IPS-11a (cell line): ENCODE measurements around the gene HPS4.

ENCODE experiments used
- H3K4me3 ChIP-seq: one replicate; pipeline ENCODE4 v1.5.1; 2013; ENCODE audit warnings: low read depth, low read length, control low read depth

The HPS4 gene

DNA sequence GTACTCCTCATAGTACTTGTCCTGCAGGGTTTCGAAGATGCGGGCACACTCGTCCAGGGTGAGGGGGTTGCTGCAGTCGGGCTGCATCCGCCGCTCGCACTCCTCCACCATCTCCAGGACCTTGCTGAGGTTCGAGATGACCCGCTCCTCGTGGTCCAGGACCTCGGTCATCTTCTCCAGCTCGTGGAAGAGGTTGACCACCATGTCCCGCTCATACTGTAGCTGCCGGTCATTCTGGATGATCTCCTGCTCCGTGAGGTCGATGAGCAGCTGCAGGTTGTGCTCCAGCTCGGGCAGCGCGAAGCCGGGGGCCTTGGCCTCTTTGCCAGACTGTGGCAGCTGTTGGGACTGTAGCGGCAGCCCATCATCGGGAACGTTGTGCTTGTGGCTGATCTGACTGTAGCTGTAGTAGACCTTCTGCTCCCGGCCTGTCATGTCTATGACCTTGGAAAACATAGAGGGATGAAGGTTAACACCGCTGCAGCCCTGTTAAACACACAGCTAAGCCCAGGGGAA, 15.7 kb upstream of the HPS4 start:
- no peak overlapping the region for H3K4me3 ChIP-seq

DNA sequence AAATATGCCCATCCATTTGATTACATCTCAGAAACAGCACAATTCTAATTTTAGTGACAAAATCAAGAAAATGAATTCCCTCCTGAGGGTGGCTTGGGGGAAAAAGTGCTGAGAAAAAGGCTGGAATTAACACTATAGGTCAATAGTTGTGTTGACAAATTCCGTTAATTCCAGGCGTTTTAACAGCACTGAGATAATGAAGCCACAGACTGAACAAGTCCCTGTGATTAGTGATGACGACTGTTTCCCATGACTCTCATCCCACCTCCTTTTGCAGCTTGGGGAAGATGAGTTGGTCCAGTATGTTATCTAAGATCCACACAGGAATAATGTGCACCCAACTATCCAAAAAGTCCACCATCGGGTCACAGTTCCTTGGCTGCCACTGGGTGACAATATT, 12.9 kb upstream of the HPS4 start:
- no peak overlapping the region for H3K4me3 ChIP-seq

DNA sequence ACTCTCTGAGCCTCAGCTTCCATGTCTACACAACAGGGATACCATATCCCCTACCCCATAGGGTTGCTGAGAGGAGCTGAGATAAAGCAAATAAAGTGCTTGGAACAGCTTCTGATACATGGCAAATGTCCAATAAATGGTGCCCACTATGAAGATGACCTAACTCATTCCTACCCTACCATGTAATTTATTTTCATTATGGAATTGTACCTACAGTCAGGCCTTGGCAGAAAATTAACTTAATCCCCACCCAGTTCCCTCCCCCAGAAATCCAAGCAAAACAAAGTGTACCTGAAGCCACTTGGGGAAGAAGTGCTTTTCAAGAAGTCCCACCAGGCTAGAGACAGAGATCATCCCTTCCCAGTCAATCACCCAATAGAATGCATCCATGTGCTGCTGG, 10.9 kb upstream of the HPS4 start:
- H3K4me3 ChIP-seq, result no peak overlapping the region

DNA sequence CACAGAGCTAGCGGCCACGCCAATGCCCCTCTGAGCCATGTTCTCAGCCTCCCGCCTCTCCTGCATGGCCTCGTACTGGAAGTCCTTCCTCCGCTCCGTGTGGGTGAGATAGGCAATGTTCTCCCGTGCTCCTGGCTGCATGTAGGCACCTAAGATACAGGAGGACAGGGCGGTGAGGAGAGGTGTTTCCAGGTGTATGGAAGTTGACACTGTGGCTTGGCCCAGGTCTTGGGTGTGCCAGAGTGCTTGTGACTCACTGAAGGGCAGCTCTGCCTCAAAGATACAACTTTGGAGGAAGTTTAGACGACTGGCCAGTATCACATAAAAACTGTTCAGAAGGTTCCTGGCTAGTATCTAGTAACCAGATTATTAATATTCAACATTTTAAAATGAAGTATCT, 8.6 kb upstream of the HPS4 start:
- H3K4me3 ChIP-seq, result no peak overlapping the region

DNA sequence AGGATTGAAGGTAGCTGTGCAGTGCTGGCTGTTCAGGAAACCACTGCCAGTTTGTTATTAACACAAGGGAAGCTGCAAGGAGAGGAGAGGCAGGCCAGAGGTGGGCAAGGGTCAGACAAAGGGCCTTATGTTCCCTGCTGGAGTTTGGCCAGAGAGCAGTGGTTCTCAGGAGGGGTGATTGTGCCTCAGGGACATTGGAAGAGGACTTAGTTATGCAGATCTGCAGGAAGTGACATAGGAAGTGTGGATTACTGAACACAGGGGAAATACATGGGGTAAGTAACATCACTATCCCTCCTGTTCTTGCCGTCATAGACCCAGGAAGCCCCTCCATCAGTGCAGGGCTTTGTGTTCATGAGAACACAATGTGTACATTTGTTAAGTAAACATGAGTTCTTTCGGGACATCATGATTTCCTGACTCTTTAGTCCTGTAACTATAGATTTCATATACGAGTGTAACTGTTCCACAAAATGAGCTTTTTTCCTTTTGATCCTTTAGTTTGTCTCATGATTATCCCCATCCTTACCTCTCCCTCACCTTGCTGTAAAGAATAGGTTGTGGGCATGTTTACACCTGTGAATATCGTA, 6.0 kb upstream of the HPS4 start:
- H3K4me3 ChIP-seq, result no peak overlapping the region

DNA sequence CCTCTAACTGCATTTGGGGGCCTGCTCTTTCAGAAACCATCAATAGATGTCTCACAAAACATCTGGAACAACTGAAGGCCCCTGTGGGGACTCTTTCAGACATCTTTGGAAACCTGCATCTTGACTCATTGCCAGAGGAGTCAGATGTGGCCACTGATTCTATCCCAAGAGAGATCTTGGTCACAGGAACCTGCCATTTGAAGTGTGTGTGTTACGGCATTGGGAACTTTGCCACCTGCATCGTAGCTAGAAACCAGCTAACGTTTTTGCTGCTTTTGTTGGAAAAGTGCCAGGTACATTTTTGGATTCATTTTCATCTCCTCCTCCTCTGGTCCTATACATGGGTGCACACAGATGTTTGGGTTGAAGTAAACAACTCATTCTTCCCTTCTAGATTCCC, 4.4 kb upstream of the HPS4 start:
- H3K4me3 ChIP-seq, result no peak overlapping the region

DNA sequence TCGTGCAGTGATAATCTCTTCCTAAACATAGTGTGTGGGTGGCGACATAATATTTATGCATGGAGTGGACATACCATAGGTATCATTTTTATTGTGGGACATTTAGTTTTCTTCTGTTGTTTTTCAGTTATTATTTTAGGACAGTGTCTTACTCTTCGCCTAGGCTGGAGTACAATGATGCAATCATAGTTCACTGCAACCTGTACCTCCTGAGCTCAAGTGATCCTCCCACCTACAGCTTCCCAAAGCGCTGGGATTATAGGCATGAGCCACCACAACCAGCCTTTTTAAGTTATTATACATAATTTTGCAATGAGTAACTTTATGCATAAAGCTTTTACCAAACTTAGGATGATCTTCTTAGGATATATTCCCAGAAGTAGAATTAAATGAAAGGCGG, 2.8 kb upstream of the HPS4 start:
- no peak overlapping the region for H3K4me3 ChIP-seq

DNA sequence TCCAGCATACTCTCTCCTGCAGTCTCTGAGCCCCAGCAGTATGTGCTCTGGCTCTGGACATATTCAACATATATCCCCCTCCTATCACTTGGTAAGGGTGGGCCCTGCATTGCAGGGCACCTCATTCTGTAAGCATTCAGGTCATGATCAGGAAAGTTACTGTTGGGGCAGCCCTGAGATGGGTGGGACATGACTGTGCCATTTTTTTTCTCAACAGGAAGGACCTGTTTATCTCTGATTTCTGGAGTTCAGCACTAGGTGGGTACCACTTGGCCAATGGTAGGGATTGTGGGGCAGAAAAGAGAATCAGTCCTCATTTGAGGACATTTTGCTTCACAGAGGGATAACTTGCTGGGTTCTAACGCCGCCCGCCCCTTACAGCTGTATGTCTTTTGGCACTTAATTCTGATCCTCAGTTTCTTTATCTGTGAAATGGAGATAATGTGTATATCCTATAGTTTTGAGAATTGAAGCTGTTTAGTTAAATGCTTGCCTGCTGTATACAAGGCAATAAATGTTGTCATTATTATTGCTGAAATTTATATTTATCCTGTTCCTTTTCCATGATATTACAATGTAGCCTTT, 2.3 kb upstream of the HPS4 start:
- H3K4me3 ChIP-seq, result no peak overlapping the region

DNA sequence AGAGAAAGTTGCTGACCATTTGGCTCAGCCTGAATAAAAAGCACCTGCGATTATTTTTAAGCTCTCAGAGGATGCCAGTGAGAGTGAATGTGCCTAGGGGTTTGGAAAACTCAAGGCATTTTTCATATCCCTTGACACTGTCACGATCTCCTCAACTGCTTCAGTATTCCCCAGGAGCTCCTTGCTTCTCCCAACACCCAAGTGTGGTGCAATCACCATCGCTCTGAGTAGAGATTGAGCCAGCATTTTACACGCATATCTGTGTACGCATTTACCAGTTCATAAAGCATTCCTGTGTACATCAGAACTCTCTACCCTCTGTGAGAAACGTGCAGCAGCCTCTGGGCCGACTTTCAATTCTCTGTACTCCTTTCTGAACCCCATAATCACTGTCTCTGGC, 1.4 kb upstream of the HPS4 start:
- no peak overlapping the region for H3K4me3 ChIP-seq

DNA sequence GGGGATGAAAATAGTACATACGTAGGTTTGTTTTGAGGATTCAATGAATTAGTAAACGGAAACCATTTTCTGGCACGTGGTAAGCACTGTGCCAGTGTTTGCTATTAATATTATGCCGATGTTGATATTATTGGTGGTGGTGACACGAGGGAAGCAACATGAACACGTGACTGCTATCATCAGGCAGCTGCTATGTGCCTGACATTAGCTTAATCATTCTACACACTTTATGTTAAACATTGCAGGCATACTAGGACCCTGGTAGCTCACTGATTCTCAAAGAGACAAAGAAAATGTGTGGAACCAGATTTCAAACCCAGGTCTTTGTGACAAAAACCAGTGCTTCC, 750 bp upstream of the HPS4 start:
- H3K4me3 ChIP-seq, result peak overlapping the region; percentile 98

DNA sequence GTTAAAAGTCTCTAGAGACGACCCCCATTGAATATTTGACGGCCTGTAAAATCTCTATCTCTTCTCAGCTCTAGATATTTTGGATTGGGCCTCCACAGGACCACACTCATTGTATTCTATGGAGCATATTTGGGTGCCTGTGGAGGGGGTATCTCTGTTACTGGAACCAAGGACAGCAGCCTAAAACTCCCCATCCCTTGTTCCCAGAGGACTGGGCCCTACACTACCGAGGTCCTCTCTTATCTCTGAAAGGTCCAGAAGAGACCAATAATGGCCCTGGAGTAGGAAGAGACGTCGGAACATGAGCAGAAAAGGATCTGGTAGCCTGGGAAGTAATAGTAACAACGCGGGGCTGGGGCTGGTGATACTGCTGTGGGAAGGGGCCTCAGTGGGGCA, 542 bp downstream of the HPS4 start:
- peak overlapping the region; percentile 98 for H3K4me3 ChIP-seq

DNA sequence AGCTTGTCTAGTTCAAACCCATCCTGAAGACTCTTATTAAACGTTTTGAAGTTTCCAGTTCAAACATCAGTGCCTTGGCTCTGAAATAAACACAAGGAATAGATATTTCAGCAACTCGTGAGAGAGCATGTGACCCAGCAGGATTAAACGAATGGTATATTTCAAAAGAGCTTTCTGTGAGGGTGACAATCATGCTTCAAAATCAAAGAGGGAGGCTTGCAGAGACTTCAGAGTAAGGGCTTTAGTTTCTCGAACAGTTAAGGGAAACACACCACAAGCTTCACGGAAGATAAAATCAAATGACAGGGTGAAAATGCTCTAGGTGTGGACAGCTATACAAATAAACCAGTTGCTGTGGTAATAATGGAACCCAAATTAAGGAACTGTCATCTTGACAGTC, 1.4 kb downstream of the HPS4 start:
- H3K4me3 ChIP-seq, result no peak overlapping the region

DNA sequence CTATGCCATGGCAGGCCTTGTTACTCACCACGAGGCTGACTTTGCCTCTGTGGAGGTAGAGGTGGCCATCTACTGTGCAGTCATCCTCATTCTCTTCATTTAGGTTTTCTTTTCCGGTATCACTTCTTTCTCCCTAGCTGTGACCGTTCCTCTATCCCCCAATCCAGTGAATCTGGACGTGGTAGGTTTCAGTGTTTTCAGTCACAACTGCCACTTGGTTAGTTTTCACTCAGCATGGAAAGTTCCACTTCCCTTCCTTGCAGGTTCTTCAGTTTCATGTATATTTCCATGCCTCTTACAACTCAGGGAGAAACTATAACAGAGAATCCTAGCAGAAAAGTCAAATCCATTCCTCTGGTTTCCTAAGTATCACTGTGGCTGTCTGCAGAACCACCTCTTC, 1.9 kb downstream of the HPS4 start:
- no peak overlapping the region for H3K4me3 ChIP-seq

DNA sequence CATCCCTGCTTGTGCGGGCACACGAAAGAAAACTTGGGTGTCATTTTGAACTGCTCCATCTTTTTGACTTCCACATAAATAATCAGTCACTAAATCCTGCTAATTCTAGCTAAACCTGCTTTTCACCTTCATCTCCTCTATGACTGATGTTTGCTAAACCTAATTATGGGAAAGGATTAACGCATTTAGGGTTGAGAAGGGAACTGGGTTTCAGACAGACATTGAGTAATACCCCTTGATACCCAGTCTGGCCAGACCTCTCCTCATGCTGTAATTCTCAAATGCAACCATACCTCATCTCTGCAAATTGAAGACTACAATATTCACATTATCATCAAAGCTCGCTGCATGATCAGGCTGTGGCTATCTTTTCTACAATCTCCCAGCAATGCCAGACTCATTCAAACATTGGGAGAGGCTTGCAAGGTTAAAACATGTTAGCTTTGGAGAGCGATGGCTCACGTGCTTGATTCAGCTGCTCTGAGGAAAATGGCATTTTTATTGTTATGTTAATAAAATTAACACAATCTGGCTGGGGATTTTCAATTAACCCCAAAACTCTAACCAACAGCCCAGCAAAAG, 2.4 kb downstream of the HPS4 start:
- H3K4me3 ChIP-seq, result no peak overlapping the region

DNA sequence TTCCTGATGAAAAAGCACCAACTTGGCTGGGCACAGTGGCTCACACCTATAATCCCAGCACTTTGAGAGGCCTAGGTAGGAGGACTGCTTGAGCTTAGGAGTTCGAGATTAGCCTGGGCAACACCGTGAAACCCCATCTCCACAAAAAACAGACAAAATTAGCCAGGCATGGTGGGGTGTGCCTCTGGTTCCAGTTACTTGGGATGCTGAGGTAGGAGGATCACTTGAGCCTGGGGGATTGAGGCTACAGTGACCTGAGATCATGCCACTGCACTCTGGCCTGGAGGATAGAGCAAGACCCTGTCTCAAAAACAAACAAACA, 3.0 kb downstream of the HPS4 start:
- no peak overlapping the region for H3K4me3 ChIP-seq

DNA sequence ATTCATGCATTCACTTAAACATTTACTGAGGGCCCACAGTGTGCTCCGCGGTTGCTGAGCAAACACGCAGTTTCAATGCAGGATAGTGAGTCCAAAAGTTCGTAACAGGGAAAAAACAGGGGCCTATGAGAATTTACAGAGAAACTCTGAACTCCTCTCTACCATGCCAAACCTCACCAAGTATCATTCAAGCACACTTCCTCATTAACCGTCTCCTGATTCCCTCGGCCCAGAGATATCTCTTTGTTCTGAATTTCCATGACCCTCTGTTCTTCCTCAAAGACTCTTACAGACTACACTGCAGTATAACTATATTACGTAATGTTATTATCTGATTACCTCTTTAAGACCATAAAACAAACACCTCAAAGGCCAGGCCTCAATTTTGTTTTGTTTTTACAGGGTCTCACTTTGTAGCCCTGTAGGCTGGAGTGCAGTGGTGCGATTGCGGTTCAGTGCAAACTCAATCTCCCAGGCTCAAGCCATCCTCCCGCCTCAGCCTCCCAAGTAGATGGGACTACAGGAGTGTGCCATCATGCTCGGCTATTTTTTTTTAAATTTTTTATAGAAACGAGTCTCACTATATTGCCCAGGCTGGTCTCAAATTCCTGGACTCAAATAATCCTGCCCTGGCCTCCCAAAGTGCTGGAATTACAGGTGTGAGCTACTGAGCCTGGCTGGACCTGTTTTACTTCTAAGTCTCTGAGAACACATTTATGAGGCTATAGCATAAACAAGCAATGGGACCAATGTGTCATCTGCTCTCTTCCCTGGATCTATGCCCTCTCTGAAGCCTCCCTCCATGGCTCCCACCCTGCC, 3.6 kb downstream of the HPS4 start:
- H3K4me3 ChIP-seq, result no peak overlapping the region

DNA sequence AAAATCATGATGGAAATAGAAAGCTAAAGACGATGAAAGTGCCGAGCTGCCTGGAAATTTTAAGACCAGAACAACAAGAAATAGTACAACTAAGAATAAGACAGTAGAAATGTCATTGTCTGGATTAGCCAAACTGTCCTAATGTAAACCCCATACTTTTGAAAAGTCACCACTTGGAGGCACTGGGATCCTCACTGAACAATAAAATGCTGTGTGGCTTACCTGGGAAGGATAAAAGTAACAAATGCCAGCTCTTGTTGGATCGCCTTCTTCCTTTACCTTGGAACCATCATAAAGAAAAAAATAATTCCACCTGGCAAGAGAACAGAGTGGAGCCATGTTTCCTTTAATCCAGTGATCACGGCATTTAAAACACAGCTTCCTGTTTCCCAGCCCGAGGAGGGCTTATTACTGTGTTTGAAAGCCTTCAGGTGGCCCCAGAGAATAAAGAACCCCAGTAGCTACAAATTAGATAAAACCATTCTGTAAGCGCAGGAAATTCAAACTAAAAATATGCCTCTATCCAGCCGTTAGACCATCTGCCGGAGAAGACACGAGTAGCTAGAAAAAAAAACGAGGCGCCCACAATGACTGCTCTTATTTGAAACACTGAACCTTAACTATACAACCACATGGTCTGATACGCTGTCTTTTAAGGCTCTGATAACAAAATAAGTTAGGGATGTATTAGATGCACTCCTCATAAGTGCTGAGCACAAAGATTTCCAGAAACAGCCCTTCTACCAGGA, 4.4 kb downstream of the HPS4 start:
- H3K4me3 ChIP-seq, result no peak overlapping the region

DNA sequence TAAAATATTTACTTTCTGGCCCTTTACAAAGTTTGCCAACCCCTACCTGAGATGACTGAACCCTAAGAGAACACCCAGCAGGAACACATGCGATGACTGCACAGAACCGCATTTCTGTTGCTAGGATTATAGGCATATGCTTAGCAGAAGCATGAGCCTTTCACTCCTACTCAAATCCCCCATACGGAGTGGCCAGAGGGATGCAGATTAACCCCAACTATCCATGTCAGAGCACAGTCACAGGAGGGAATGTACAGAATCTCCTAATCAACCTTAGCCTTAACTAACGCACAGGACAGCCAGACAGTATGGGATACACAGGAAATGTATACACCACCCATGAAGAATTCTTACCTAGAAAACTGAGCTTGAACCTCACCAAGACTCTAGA, 6.2 kb downstream of the HPS4 start:
- H3K4me3 ChIP-seq, result no peak overlapping the region

DNA sequence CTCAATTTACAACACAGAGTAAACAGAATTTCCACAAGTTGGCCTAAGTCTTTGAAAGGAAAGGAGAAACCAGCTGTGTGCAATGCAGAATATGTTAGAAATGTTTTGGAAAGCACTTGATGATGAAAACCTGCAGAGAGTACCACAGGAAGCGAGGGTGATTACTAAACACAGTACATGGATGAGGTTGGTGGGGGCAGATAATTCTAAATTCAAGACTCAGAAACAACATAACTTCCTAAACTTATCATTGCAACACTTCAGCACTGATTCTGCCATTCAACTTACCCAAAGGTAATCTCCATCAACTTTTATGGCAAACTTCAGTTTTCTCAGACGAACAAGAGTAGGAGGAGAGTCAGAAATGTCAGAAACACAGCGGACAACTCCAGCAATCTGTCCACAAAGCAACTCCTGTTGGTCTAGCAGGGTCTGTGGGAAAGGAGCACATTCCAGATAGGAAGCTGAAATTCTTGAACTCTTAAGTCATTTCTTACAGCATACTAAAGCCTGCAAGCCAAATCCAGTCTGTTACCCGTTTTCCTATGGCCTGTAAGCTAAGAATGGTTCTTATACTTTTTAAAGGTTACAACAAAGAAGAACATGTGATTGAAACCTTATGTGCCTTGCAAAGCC, 6.8 kb downstream of the HPS4 start:
- no peak overlapping the region for H3K4me3 ChIP-seq

DNA sequence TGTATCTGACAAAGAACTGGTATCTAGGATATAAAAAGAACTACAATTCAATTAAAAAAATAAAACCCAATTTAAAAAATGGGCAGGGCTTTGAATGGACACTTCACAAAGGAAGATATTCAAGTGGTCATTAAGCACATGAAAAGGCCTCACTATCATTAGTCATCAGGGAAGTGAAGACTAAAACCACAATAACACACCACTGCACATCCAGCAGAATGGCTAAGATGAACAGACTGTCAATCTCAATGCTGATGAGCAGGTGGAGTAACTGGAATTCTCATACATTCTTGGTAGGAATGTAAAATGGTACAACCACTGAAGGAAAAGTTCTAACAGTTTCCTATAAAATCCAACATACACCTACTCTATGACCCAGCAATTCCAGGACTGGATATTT, 8.9 kb downstream of the HPS4 start:
- H3K4me3 ChIP-seq, result no peak overlapping the region

DNA sequence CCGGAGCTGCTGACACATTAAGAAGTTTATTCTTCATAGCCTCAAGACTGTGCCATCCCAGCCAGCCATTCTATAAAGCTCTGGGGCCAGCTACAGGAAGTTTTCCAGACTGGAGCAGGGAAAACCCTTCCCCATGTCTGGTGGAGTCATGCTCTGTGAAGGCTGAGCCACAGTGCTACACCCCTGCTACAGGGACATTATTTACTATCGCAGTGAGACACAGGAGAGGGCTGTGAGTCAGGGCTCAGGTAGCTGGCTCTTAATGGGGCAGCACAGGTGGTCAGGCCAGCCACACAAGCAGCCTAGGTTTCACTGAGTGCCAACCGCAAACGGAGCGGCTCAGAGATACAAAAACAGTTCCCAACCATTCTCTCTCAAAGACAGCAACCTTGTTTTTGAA, 12.1 kb downstream of the HPS4 start:
- H3K4me3 ChIP-seq, result no peak overlapping the region
